NCI-H2107 (cell line): Measurements from ENCODE around the gene MTUS2.

Source experiments
- DNase-seq: peaks from one replicate; lab custom pipeline; 2025; lab: John Stamatoyannopoulos, UW

Gene MTUS2

GRCh38 chr13:29525757-29526156 lies 705.6 kb downstream of the MTUS2 start:
- no peak for DNase-seq

GRCh38 chr13:29526741-29527140 lies 706.6 kb downstream of the MTUS2 start:
- DNase-seq: no peak

GRCh38 chr13:29527511-29527910 lies 707.4 kb downstream of the MTUS2 start:
- no peak for DNase-seq

GRCh38 chr13:29527916-29528315 lies 707.8 kb downstream of the MTUS2 start:
- DNase-seq: no peak

GRCh38 chr13:29529754-29530153 lies 709.6 kb downstream of the MTUS2 start:
- no peak for DNase-seq

- no peak for DNase-seq
These were observed 710.8 kb downstream of the MTUS2 start for GRCh38 chr13:29530901-29531300.

- DNase-seq: no peak
These were observed 712.0 kb downstream of the MTUS2 start for GRCh38 chr13:29532116-29532515.

GRCh38 chr13:29532821-29533220 lies 712.7 kb downstream of the MTUS2 start:
- no peak for DNase-seq

GRCh38 chr13:29534083-29534482 lies 713.9 kb downstream of the MTUS2 start:
- DNase-seq: no peak

- no peak for DNase-seq
These were observed 715.8 kb downstream of the MTUS2 start for GRCh38 chr13:29535663-29536655.

GRCh38 chr13:29536853-29537252 lies 716.7 kb downstream of the MTUS2 start:
- no peak for DNase-seq

GRCh38 chr13:29537736-29538651 lies 717.9 kb downstream of the MTUS2 start:
- no peak for DNase-seq

GRCh38 chr13:29538652-29539040 lies 718.5 kb downstream of the MTUS2 start:
- DNase-seq: no peak

GRCh38 chr13:29539856-29540255 lies 719.7 kb downstream of the MTUS2 start:
- DNase-seq: no peak

- no peak for DNase-seq
These were observed 720.2 kb downstream of the MTUS2 start for GRCh38 chr13:29540334-29540733.

GRCh38 chr13:29540799-29541198 lies 720.7 kb downstream of the MTUS2 start:
- DNase-seq: no peak

GRCh38 chr13:29541400-29541799 lies 721.3 kb downstream of the MTUS2 start:
- DNase-seq: no peak

GRCh38 chr13:29542381-29542780 lies 722.2 kb downstream of the MTUS2 start:
- DNase-seq: no peak

GRCh38 chr13:29543230-29544215 lies 723.4 kb downstream of the MTUS2 start:
- DNase-seq: no peak

GRCh38 chr13:29545988-29546387 lies 725.8 kb downstream of the MTUS2 start:
- DNase-seq: no peak

GRCh38 chr13:29546662-29547061 lies 726.5 kb downstream of the MTUS2 start:
- no peak for DNase-seq
